H1 (cell line): ENCODE data around the gene ZNF101. TPM values are rescaled to one million over a fixed set of nuclear protein-coding genes. Genes with fewer than 3 reads are reported as not detected.
A peak's percentile ranks its signal among the peaks of the same experiment; 100 is the strongest.

Experiments used
- GABPA ChIP-seq: IDR thresholded peaks from 2 replicates; pipeline ENCODE4 v1.6.1; 2011; ENCODE audit warnings: mild to moderate bottlenecking, low read length, moderate library complexity, borderline replicate concordance; ENCODE audit not compliant: insufficient read depth
- HDAC2 ChIP-seq, 2 experiments: fragments of 300-600 bp in 1 of 2; sonication (generic) in 1 of 2; IDR thresholded peaks; 2 replicates each; pipeline ENCODE4 v1.6.1; 2011 to 2012; ENCODE audit warnings: low read depth in 2 of 2, low read length in 2 of 2, mild to moderate bottlenecking in 2 of 2, moderate library complexity in 2 of 2, borderline replicate concordance in 1 of 2, inconsistent platforms in 1 of 2
- NRF1 ChIP-seq: IDR thresholded peaks from 2 replicates; pipeline ENCODE4 v1.6.1; 2011; ENCODE audit warnings: mild to moderate bottlenecking, low read depth, low read length, improper control_type of control experiment
- SIN3A ChIP-seq, 2 experiments: IDR thresholded peaks in 1 of 2; conservative IDR thresholded peaks in 1 of 2; 2 replicates each; pipeline ENCODE4 v1.6.1; 2011 to 2012; ENCODE audit warnings: low read length in 2 of 2, improper control_type of control experiment in 1 of 2, low read depth in 1 of 2, mild to moderate bottlenecking in 1 of 2
- SP2 ChIP-seq: IDR thresholded peaks from 2 replicates; pipeline ENCODE4 v1.6.1; 2012; ENCODE audit warnings: mild to moderate bottlenecking, low read length, inconsistent platforms
- SP4 ChIP-seq: IDR thresholded peaks from 2 replicates; pipeline ENCODE4 v1.6.1; 2012; ENCODE audit warnings: low read length, inconsistent platforms
- SRF ChIP-seq: IDR thresholded peaks from 2 replicates; pipeline ENCODE4 v1.6.1; 2011; ENCODE audit warnings: mild to moderate bottlenecking, low read depth, low read length, moderate library complexity
- SUZ12 ChIP-seq: fragments of 200-600 bp; sonication (generic); IDR thresholded peaks from 2 replicates; pipeline ENCODE4 v1.6.1; 2012; ENCODE audit warnings: mild to moderate bottlenecking, inconsistent platforms, low read length, moderate library complexity, mixed read lengths
- TEAD4 ChIP-seq: IDR thresholded peaks from 2 replicates; pipeline ENCODE4 v1.6.1; 2012; ENCODE audit warnings: low read depth, low read length, inconsistent platforms, mixed read lengths
- ZNF274 ChIP-seq: IDR thresholded peaks from 2 replicates; pipeline ENCODE4 v1.7.0; 2012; ENCODE audit warnings: low read length, borderline replicate concordance; ENCODE audit errors: extremely low read depth
- polyA plus RNA-seq, 7 experiments: library from polyadenylated mRNA; depleted of rRNA in 3 of 7; stranded (reverse) in 5 of 7; unstranded in 2 of 7; fragments of >200 nt in 5 of 7; fragments of 200-250 nt in 2 of 7; gene quantifications; 1 replicate in 5 of 7; 2 replicates in 1 of 7; 4 replicates in 1 of 7; pipeline versions ENCODE4 v1.2.1 to v1.2.3, GENCODE V29; 2011 to 2013; ENCODE audit warnings: missing spikeins in 2 of 7, mixed read lengths in 2 of 7
- total RNA-seq: library from RNA; stranded (reverse); fragmentation: NEBNext Ultra II Directional; extraction: Animal tissue kit (Norgen Biotek cat#: 25700); gene quantifications from 2 replicates; pipeline ENCODE4 v1.2.1, GENCODE V29; 2021
- TF ChIP-seq, protein P1 (sequence below): IDR thresholded peaks from 2 replicates; pipeline ENCODE4 v1.6.1; 2011; ENCODE audit warnings: low read length, improper control_type of control experiment

ZNF101 gene
- total and polyA plus RNA-seq, 2 of the 8 experiments (the other 6 are each of a cell fraction or from before 2014, with no cell fraction given), result 13.0 to 50.9 TPM

DNA sequence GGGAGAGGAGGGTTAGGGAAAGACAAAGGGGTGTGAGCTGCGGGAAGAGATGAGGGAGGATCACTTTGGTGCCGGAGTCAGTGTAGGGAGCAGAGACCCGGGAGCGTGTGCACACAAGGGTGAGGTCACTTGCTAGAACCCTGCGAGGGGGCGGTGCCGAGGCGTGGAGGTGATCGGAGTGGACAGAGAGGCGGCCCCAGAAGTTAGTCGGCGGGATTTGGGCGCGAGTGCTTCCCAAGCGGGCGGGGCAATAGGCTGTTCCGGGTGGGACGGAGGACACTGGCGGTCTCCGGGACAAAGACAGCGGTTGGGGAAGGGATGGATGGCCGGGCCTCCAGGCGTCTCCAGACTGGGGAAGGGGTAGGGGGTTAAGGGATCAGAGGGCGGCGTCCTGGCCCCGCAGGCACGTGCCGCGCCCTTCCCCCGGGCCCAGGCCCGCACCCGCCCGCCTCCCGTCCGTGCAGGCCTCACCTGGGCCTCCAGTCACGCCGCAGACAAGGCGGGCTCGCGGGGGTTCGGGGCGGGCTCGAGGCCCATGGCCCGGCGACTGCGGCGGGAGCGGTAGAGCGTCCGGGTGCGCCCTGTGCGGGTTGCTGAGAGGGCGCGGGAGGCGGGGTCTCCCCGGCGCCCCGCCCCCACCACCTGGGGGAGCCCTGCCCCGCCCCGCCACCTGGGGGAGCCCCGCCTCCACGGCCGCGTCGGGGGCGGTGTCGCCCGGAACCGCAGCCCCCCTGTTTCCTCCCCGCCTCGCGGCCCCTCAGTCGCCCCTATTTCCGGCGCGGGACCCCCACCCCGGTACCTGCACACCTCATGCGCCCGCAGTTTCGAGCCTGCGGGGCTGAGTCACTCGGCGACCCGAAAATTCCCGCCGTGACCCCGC lies 40.8 kb upstream of the ZNF101 start, which contains the start of gene LPAR2 (continued):
- peak in 1 of 2 experiments; percentile 6; a peak in 1 of 4 replicates for TF ChIP-seq SIN3A (conservative IDR thresholded peaks at IDR 0.05 in 1 of 2, IDR thresholded peaks at IDR 0.05 in 1 of 2; ENCODE audit: low read depth in 1 of 2, low read length in 2 of 2)
- TF ChIP-seq SP4, result 0 out of 2 replicates have a peak, but pooled peaks have one; percentile 24
- no peak for TF ChIP-seq ZNF274
- no peak for TF ChIP-seq NRF1
- TF ChIP-seq, protein P1, sequence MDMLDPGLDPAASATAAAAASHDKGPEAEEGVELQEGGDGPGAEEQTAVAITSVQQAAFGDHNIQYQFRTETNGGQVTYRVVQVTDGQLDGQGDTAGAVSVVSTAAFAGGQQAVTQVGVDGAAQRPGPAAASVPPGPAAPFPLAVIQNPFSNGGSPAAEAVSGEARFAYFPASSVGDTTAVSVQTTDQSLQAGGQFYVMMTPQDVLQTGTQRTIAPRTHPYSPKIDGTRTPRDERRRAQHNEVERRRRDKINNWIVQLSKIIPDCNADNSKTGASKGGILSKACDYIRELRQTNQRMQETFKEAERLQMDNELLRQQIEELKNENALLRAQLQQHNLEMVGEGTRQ, result 0 out of 2 replicates have a peak, but pooled peaks have one; percentile 13
- TF ChIP-seq SP2, result no peak
- TF ChIP-seq SUZ12, result no peak
- TF ChIP-seq TEAD4, result no peak
- no peak for TF ChIP-seq GABPA
- 0 out of 4 replicates have a peak, but pooled peaks have one; percentile 14 to 45 for TF ChIP-seq HDAC2 (IDR thresholded peaks at IDR 0.05; ENCODE audit: borderline replicate concordance in 1 of 2, low read depth in 2 of 2, low read length in 2 of 2)
- no peak for TF ChIP-seq SRF
